Hepatic stellate cell (primary cell): Measurements from ENCODE around the gene C19orf67.

Experiments used
- DNase-seq: peaks from one replicate; pipeline ENCODE4 v3.0.0; 2011; ENCODE audit warnings: low spot score

C19orf67 gene

GRCh38 chr19:14081797-14082674 lies 3.5 kb downstream of the C19orf67 start:
- no peak for DNase-seq

GRCh38 chr19:14080887-14081796 lies 4.4 kb downstream of the C19orf67 start:
- DNase-seq = peak; percentile 99

GRCh38 chr19:14078411-14078810 lies 7.2 kb downstream of the C19orf67 start:
- no peak for DNase-seq

GRCh38 chr19:14073925-14074838 lies 11.4 kb downstream of the C19orf67 start:
- DNase-seq = no peak

- DNase-seq = peak; percentile 76
Measured at GRCh38 chr19:14073261-14073924, 12.2 kb downstream of the C19orf67 start.

GRCh38 chr19:14072535-14073260 lies 12.9 kb downstream of the C19orf67 start, which contains the start of gene MISP3:
Gene MISP3 (plus strand): TSS chr19:14072786. CDS start chr19:14073310, 524 bp downstream.
- no peak for DNase-seq

- DNase-seq = no peak
Measured at GRCh38 chr19:14070268-14071050, 15.1 kb downstream of the C19orf67 start.

- DNase-seq = no peak
Measured at GRCh38 chr19:14066134-14066533, 19.4 kb downstream of the C19orf67 start.

- no peak for DNase-seq
Measured at GRCh38 chr19:14063105-14063504, 22.5 kb downstream of the C19orf67 start.

GRCh38 chr19:14062558-14062855 lies 23.1 kb downstream of the C19orf67 start:
- no peak for DNase-seq

- no peak for DNase-seq
Measured at GRCh38 chr19:14061751-14062557, 23.6 kb downstream of the C19orf67 start, which contains the start of gene PALM3. Gene PALM3 (minus strand): TSS chr19:14062076. CDS start chr19:14061980, 96 bp downstream.

- DNase-seq = no peak
Measured at GRCh38 chr19:14061081-14061749, 24.4 kb downstream of the C19orf67 start.

GRCh38 chr19:14059652-14060155 lies 25.9 kb downstream of the C19orf67 start:
- DNase-seq = no peak

- DNase-seq = no peak
Measured at GRCh38 chr19:14059093-14059480, 26.5 kb downstream of the C19orf67 start.

- DNase-seq = no peak
Measured at GRCh38 chr19:14058182-14059092, 27.1 kb downstream of the C19orf67 start.

GRCh38 chr19:14056741-14057356 lies 28.7 kb downstream of the C19orf67 start:
- DNase-seq = no peak
